GM18520 (cell line): ENCODE data around the gene CCL23.
A peak's percentile ranks its signal among the peaks of the same experiment; 100 is the strongest.
"Not testable (repeated sequence)": the region's sequence is repeated elsewhere in the genome, so short reads cannot be mapped to it uniquely, and the experiment has no call there.

Experiments
- ATAC-seq: cut with Tn5 transposase; IDR thresholded peaks from one replicate; pipeline ENCODE4 v1.9.1; 2021; ENCODE audit not compliant: unreplicated experiment

Gene CCL23, protein sequence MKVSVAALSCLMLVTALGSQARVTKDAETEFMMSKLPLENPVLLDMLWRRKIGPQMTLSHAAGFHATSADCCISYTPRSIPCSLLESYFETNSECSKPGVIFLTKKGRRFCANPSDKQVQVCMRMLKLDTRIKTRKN

GRCh38 chr17:36017799-36018198 lies at the start of gene CCL23:
TSS of gene CCL23 (minus strand) at chr17:36017972. CDS start at chr17:36017897, 75 bp downstream.
- ATAC-seq = no peak

DNA sequence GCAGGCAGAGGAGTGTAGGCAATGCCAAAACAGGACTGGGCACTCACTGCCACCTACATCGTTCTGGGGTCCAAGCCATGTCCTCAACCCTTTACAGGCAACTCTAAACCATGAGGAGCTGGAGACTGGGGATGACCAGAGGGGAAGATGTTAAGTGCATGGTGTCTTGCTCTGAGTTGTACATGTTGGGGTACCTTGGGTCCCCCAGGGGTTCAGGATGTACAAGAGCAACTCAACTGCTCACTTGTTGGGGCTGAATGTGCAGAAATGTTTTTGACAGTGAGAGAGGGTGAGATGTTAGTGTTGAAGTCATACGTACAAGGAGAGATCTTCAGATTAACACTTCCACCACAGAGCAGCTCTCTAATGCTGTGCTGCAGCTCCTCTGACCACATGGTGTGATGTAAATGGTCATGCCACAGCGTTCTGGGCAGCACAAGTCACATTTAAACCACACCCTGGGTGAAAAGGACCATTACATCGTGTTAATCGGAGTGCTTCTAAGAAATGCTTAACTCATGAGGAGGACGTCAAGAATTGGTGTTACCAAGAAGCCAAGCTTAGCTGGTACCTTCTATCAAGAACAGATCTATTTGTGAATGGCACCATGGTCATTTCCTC lies 48.7 kb upstream of the CCL23 start:
- ATAC-seq = peak; percentile 67

DNA sequence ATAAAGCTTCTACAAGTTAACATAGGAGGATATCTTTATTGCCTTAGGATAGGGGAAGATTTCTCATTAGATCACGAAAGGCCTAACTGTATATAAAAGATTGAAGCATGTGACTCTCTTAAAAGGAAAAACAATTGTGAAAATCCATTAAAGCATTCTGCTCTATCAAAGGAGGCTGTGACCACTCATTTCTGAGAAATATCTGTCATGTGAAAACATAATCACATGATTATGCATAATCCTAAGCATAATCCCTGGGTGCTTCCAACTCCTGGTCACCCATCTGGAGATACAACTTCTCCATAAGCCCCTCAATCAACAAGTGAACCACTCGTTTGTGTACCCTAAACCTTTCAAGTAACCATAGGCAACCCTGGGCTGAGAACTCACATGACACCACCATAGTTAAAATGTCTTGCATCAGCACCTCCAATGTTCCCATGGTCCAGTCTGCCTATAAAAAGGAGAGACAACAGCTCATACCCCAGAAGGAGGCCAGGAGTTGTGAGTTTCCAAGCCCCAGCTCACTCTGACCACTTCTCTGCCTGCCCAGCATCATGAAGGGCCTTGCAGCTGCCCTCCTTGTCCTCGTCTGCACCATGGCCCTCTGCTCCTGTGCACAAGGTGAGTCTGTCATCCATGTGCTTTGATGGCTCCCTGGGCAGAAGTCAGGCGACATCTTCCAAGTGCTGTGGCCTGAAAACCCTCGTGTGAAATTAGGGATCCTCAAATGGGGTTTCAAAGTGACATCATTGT lies 46.2 kb upstream of the CCL23 start, which contains the start of gene CCL18:
Gene CCL18, plus strand, starts transcription at position 487 of the 756 bp plus-strand sequence. Its CDS starts 71 bp downstream, at position 558.
- ATAC-seq = no peak

GRCh38 chr17:36060816-36061215 lies 43.0 kb upstream of the CCL23 start:
- ATAC-seq = no peak

DNA sequence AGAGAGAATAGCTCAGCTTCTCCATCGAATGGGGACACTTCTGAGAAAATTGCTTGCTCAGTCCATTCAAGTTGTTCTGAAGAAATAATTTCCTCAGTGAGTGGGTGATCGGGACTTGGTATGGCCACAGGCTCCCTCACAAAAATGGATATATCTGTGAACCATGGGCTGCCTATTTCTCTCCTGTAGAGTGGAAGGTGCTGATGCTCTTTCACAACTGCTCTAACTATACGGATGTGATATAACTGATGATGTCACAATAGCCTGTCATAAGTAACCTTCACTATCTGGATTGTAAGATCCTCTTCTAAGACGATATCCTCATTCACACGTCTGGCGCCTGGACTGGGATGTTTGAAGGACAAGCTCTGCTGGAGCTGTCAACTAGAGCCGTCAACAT lies 41.6 kb upstream of the CCL23 start:
- no peak for ATAC-seq

GRCh38 chr17:36057911-36058310 lies 40.1 kb upstream of the CCL23 start:
- no peak for ATAC-seq

GRCh38 chr17:36055921-36056520 lies 38.2 kb upstream of the CCL23 start:
- ATAC-seq = no peak

DNA sequence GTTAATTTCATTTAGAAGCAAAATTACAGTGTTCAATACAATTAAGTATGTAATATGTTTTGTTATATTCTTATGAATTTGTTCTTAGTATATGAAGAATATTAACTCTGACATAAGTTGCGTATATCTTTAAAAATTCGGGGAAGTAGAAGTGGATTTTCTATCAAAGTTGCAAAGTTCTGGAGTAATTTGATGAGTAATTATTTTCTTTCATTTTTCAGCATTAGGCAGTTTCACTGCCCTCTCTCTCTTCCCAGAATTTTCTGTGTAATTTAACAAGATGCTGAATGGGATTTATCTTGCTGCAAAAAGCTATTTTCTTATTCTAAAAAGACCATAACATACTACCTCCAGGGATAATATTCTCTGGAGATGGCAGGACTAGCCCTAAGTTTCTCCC lies 37.4 kb upstream of the CCL23 start:
- ATAC-seq = no peak

DNA sequence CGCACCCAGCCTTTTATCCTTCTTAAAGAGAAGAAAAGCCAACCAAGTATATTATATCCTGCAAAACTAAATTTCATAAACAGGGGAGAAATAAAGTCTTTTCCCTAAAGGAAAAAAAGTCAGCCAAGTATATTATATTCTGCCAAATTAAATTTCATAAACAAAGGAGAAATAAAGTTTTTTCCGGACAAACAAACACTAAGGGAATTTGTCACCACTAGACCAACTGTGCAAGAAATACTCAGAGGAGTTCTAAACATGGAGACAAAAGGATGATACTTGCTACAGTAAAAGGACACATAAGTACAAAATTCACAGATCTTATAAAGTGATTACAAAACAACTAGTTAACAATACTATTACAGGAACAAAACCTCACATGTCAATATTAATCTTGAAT lies 31.9 kb upstream of the CCL23 start:
- no peak for ATAC-seq

- no peak for ATAC-seq
Observed at GRCh38 chr17:36048066-36048465, 30.3 kb upstream of the CCL23 start.

GRCh38 chr17:36036235-36036634 lies 18.5 kb upstream of the CCL23 start:
- ATAC-seq = no peak

DNA sequence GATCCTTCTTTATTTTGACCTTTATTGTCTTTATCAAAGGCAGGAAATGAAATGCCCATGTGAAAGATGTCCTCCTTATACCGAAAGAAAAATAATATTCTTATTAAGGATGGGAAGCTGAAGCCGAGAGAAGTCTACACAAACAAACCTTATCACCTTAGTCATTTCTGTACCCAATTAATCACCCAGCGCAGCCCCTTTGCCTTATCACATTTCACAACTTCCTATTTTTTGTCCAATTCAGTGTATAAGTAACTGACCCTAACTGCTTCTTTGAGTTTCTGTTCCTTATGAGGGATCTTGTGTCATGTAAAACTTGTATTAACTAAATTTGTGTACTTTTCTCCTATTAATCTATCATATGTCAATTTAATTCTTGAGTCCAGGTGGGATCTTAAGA lies 16.4 kb upstream of the CCL23 start:
- ATAC-seq = no peak

DNA sequence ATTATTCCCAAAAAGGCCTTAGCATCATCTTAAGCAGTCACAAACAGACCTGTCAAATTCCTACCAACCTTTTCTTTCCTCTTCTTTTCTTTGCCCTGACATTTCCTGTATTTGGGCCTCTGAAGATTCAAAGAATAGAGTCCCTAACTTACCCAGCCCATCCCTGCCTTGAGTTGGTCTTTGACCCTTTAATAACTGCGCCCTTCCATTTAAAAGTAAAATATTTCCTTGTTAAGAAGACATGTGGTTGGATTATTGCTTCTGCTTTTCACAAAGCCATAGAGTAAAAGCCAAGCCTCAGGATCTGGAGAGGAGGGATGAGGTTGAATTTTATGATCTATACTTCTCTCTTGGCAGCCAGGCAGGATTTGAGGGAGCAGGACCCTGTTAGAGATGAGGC lies 13.2 kb upstream of the CCL23 start:
- no peak for ATAC-seq

- no peak for ATAC-seq
Observed at GRCh38 chr17:36027761-36028160, 10.0 kb upstream of the CCL23 start.

DNA sequence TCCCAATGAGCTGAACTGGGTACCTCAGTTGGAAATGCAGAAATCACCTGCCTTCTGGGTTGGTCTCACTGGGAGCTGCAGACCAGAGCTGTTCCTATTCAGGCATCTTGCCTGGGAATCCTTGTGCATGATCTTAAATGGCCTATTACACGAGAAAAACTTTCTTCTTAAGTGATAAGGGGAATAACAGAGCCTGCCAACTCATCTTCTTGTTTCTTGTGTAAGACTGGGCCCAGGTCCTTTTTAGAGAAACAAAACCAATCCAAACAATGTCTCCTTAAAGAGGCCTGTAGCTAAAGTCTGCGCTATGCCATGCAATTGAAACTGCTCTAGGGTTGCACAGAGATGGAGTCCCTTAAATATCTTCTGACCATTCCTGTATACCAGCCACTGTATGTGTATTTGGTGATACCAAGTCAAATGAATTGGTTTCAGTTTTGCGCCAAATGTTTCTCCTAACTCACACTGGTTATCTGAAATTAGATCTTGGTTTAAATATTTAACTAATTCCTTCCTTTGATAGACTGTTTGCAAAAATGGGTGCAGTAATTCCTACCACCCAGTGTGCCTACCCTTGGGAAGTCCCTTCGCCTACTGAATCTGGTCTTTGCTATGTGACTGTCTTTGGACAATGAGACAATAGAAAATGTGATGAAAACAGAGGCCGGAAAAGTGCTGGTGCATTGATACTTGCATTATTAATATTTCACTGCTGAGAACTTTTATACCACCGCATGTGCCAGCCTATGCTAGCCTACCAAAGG lies 6.5 kb upstream of the CCL23 start:
- no peak for ATAC-seq

DNA sequence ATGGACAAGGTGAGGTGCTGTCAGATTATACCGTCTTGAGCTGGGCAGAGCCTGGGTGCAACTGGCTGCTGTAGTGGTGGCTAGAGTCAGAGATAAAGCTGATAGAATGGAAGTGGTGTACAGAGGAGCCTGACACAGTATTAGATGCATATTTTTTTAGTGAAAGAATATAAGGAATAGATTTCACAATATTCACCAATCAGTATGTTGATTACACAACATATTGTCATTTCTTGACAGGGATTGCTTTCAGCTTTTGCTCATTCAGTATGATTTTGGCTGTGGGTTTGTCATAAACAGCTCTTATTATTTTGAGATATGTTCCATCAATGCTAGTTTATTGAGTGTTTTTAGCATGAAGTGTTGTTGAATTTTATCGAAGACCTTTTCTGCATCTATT lies 1.7 kb upstream of the CCL23 start:
- no peak for ATAC-seq

DNA sequence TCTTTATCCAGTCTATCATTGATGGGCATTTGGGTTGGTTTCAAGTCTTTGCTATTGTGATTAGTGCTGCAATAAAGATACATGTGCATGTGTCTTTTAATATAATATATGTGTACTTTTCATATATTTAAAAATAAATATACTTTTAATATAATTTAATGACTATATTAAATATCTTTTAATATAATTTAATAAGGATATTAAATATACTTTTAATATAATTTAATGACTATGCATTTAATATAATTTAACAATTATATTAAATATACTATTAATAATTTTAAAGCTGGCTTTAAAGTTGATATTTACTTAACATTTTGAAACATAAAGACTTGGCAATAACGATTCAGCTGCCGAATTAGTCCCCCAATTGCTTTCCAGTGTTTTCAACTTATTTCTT lies 1.2 kb downstream of the CCL23 start:
- no peak for ATAC-seq

DNA sequence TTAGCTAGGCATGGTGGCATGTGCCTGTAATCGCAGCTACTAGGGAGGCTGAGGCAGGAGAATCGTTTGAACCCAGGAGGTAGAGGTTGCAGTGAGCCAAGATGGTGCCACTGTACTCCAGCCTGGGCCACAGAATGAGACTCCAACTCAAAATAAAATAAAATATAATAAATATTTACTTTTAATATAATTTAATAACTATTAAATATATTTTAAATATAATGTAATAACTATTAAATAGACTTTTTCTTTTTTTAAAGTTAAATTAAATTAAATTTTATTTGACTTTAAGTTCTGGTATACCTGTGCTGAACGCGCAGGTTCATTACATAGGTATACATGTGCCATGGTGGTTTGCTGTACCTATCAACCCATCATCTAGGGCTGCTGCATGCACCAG lies 1.9 kb downstream of the CCL23 start:
- not testable (repeated sequence) for ATAC-seq

GRCh38 chr17:36014946-36015345 lies 2.8 kb downstream of the CCL23 start:
- no peak for ATAC-seq

GRCh38 chr17:36011201-36011600 lies 6.6 kb downstream of the CCL23 start:
- ATAC-seq = no peak

DNA sequence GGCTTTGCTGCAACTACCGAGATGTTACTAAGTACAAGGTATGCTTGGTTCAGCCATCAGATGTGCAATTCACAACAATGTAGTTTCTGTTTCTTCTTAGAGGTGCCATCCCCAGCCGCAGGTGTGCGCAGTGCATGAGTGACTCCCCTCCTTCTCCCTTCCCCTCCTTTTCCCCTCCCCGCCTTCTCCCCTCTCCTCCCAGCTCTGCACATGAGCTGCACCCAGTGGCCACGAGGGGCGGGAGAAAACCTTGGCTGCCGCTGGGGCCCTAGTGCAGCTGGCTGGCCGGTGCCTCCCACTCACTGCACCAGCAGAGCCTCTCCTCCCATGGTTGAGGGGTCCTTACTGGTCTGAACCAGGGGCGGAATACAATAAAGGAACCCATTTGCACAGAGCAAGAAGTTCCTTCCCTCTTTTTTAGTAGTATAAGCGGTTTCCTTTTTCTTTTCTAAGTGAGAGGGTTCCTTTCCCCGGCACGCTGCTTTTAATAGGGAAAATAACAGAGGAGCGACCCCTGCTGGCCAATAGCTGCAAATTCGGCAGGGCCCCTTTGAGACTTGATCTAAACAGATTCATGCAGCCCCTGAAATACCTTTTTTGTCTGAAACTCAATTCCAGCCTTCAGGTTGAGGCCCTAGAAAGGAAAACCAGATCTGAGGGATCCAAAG lies 8.6 kb downstream of the CCL23 start:
- ATAC-seq = no peak
